22Rv1 (cell line): ENCODE data around the gene PRDM12.

Experiments
- CTCF ChIP-seq: fragments of 450-650 bp; IDR thresholded peaks from 2 replicates; pipeline ENCODE4 v1.5.1; 2017; ENCODE audit warnings: mild to moderate bottlenecking
- ZFX ChIP-seq: fragments of 450-650 bp; IDR thresholded peaks from 2 replicates; pipeline ENCODE4 v1.6.1; 2017; ENCODE audit warnings: antibody characterized with exemption, borderline replicate concordance

- no peak for TF ChIP-seq CTCF
- TF ChIP-seq ZFX: no peak
Measured at GRCh38 chr9:130639866-130640555, 24.4 kb upstream of the PRDM12 start.
